Heart left ventricle (tissue), 16 donors: ENCODE data around the gene GLRA1. TPM values are rescaled to one million over a fixed set of nuclear protein-coding genes. Genes with fewer than 3 reads are reported as not detected.
"Not testable (repeated sequence)": the region's sequence is repeated elsewhere in the genome, so short reads cannot be mapped to it uniquely, and the experiment has no call there.

Experiments
- ATAC-seq, 4 donors: fragments of 200-7000 bp; cut with Tn5 transposase; one replicate each; pipeline ENCODE4 v1.9.1; 2020 to 2022; ENCODE audit warnings: moderate library complexity in 4 of 4, mild to moderate bottlenecking in 3 of 4, moderate number of reproducible peaks in 1 of 4
- DNase-seq, 5 donors: peaks; one replicate each; pipeline ENCODE4 v3.0.0-alpha.2; 2020
- H3K27ac ChIP-seq, 12 donors: fragments of 200-600 bp; sonication (generic) in 4 of 12; one replicate each; pipeline versions ENCODE4 v1.5.0 to v1.8.0; 2016 to 2022; ENCODE audit warnings: mild to moderate bottlenecking in 2 of 12
- H3K27me3 ChIP-seq, 9 donors: fragments of 200-600 bp; sonication (generic) in 2 of 9; one replicate each; pipeline versions ENCODE4 v1.5.1 to v1.8.0; 2016 to 2022; ENCODE audit warnings: mild to moderate bottlenecking in 3 of 9
- H3K36me3 ChIP-seq, 9 donors: fragments of 200-600 bp; sonication (generic) in 2 of 9; one replicate each; pipeline versions ENCODE4 v1.5.0 to v1.8.0; 2018 to 2022; ENCODE audit warnings: mild to moderate bottlenecking in 2 of 9
- H3K4me1 ChIP-seq, 12 donors: fragments of 200-600 bp; sonication (generic) in 4 of 12; one replicate each; pipeline versions ENCODE4 v1.5.0 to v1.8.0; 2016 to 2022; ENCODE audit warnings: mild to moderate bottlenecking in 3 of 12
- H3K4me3 ChIP-seq, 12 donors: fragments of 200-600 bp; sonication (generic) in 4 of 12; one replicate each; pipeline versions ENCODE4 v1.5.0 to v1.8.0; 2017 to 2022; ENCODE audit warnings: mild to moderate bottlenecking in 9 of 12, moderate library complexity in 4 of 12
- H3K9me3 ChIP-seq, 12 donors: fragments of 200-600 bp; sonication (generic) in 4 of 12; one replicate each; pipeline versions ENCODE4 v1.5.0 to v1.8.0; 2016 to 2022; ENCODE audit warnings: mild to moderate bottlenecking in 1 of 12
- CTCF ChIP-seq, 12 donors: fragments of 200-600 bp; sonication (generic) in 4 of 12; IDR thresholded peaks; one replicate each; pipeline versions ENCODE4 v1.5.0 to v1.8.0; 2018 to 2022; ENCODE audit warnings: antibody characterized with exemption in 12 of 12, mild to moderate bottlenecking in 5 of 12
- POLR2A ChIP-seq, 2 donors: fragments of 450-650 bp; IDR thresholded peaks; one replicate each; pipeline ENCODE4 v1.6.1; 2017; ENCODE audit warnings: antibody characterized with exemption in 2 of 2, mild to moderate bottlenecking in 2 of 2, moderate library complexity in 2 of 2
- WGBS, 4 donors: extraction: QIAGEN DNeasy Blood & Tissue Kit in 2 of 4; methylation state at CpG; one replicate each; pipeline versions ENCODE4 v1.1.5 to v1.1.7; 2013 to 2018; 5-methylcytosine and 5-hydroxymethylcytosine counted together
- intact Hi-C, 10 donors: fragments of 100-400 bp; cut with DNase I; formaldehyde crosslinking; loops; one replicate each; pipeline versions ENCODE4 v1.11.1 to v1.14.2; 2022
- polyA plus RNA-seq, 2 donors: library from polyadenylated mRNA; stranded (reverse); fragments of 200-250 nt; gene quantifications; one replicate each; pipeline ENCODE4 v1.2.3, GENCODE V29; 2013
- total RNA-seq, 9 donors: library from RNA; depleted of rRNA in 2 of 9; stranded (reverse); fragments of >200 nt in 2 of 9; fragmentation: NEBNext Ultra II Directional in 3 of 9; extraction: Animal tissue kit (Norgen Biotek cat#: 25700) in 3 of 9; gene quantifications; one replicate each; pipeline versions ENCODE4 v1.1.0 to v1.2.4, GENCODE V29; 2016 to 2023
- donor health status: ischemic (EF 13 %, LVEDD 7.1; RV severe dilation, severe dysfunction).
- donor health status: healthy with polysubstance abuse.
- donor health status: DM: no; HTN: yes; CAD: no.
- donor health status: DM: no; HTN: no; CAD: no.
- donor health status: ischemic (EF 25% LVEDD 6.9; RV normal size, moderate dysfunction).
- donor health status: ischemic (EF 25% LVEDD 5.7; RV mildly dilated, moderate dysfunction).
- donor health status: healthy.
- donor health status: DM: yes; HTN: yes; CAD: no.
- donor health status: ischemic (EF 35%, LVEDD 5.7; RV mildly dilated, moderate dysfunction).
- donor health status: nonischemic (EF 11% LVEDD 7.7; RV severe dilation, severe dysfunction).
- donor health status: DM: yes; HTN: yes; CAD: no.
- donor health status: PGD.
- donor health status: ischemic (EF 29% LVEDD 5.4; RV normal size, mild dysfunction).
- donor health status: nonischemic (EF 23%, LVEDD 6.1; RV moderate dilation, normal function).

Gene GLRA1
- total and polyA plus RNA-seq, 11 donors = not detected

- ATAC-seq (no peak), DNase-seq (no peak)
- 71 to 85% (median 80%) methylated on average over 1 of the region's 1 CpG for WGBS, 4 donors
- no peak for TF ChIP-seq CTCF (IDR thresholded peaks at IDR 0.05)
- TF ChIP-seq POLR2A (IDR thresholded peaks at IDR 0.05) = no peak
- peaks cover 0 to 15% (median 2%) of the 10 kb centered on the region in 12 donors for H3K4me1 ChIP-seq
- H3K27me3 ChIP-seq = no peaks in the 10 kb centered on the region
- H3K36me3 ChIP-seq = no peaks in the 10 kb centered on the region
- no peak overlapping the region for H3K27ac ChIP-seq
- no peak overlapping the region for H3K4me3 ChIP-seq
- intact Hi-C loops = no loop called here
- H3K9me3 ChIP-seq = no peaks in the 10 kb centered on the region
Measured at GRCh38 chr5:151897896-151898295, 26.8 kb downstream of the GLRA1 start.

- ATAC-seq = no peak
- no peak for DNase-seq
- H3K4me1 ChIP-seq = peaks cover 0 to 15% (median 2%) of the 10 kb centered on the region in 12 donors
- intact Hi-C loops = no loop called here
- no peaks in the 10 kb centered on the region for H3K9me3 ChIP-seq
- no peaks in the 10 kb centered on the region for H3K27me3 ChIP-seq
- WGBS, 4 donors = 27 to 60% (median 42%) methylated on average over 2 of the region's 2 CpGs
- no peak overlapping the region for H3K27ac ChIP-seq
- H3K36me3 ChIP-seq = no peaks in the 10 kb centered on the region
- no peak overlapping the region for H3K4me3 ChIP-seq
- TF ChIP-seq POLR2A (IDR thresholded peaks at IDR 0.05) (no peak), CTCF (IDR thresholded peaks at IDR 0.05) (no peak)
Measured at GRCh38 chr5:151897020-151897552, 27.6 kb downstream of the GLRA1 start.

DNA sequence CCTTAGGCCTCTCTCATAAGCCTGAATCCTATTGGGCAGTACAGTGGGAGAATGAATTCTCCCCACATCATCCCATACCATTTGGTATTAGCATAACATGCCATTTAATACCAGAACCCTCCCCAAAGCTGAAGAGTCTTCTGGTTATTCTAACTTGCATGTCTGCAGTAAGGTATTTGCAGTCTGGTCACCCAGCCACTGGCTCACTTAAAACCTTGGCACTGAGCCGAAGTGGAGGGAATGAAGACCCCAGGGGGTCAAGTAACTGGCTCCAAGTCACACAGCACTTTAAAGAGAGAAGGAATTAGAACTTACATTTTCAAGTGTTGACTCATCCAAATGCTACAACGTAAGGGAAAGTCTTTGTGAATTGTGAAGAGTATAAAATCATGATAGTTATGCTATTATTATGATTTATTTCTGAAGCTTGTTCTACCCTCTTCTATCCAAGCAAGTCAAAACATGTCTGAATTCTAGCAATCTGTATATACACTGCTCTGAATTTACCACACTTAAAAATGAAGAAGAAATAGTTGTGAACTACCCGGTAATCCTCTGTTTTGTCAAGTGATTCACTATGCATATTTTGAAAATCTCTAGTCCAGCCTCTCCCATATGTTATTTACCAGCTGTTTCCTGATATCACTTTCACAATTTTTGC is 28.5 kb downstream of the GLRA1 start:
- 28 to 46% (median 44%) methylated on average over 3 of the region's 3 CpGs for whole genome bisulfite sequencing, 4 donors
- no peaks in the 10 kb centered on the region for H3K27me3 ChIP-seq
- DNase-seq (no peak), ATAC-seq (no peak)
- H3K27ac ChIP-seq = no peak overlapping the region
- intact Hi-C loops = no loop called here
- no peaks in the 10 kb centered on the region for H3K9me3 ChIP-seq
- H3K4me3 ChIP-seq = no peak overlapping the region
- TF ChIP-seq CTCF (IDR thresholded peaks at IDR 0.05) = no peak
- TF ChIP-seq POLR2A (IDR thresholded peaks at IDR 0.05) = no peak
- peaks cover 0 to 14% (median 2%) of the 10 kb centered on the region in 12 donors for H3K4me1 ChIP-seq
- H3K36me3 ChIP-seq = no peaks in the 10 kb centered on the region

DNA sequence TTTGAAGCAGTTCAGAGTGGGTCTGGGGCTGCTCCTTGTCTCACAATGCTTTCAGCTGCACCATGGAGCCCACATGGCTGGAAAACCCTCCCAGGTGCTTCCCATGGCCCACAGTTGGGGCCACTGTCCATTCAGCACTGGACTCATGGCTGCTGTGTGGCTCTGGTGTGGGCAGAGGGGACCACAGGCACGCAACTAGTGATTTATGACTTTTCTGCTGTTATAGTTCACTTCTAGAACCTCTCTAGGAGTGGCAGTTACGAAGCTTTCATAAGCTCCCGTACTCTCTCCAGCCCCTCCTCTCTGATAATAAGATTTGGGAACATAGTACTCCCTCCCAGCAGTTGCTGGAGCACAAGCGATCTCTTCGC is 29.0 kb downstream of the GLRA1 start:
- no peaks in the 10 kb centered on the region for H3K9me3 ChIP-seq
- H3K27ac ChIP-seq = no peak overlapping the region
- no peaks in the 10 kb centered on the region for H3K36me3 ChIP-seq
- peaks cover 0 to 14% (median under 1%) of the 10 kb centered on the region in 12 donors for H3K4me1 ChIP-seq
- 69 to 76% (median 72%) methylated on average over 5 of the region's 5 CpGs for WGBS, 4 donors
- no peak overlapping the region for H3K4me3 ChIP-seq
- ATAC-seq (no peak), DNase-seq (no peak)
- intact Hi-C loops = no loop called here
- no peaks in the 10 kb centered on the region for H3K27me3 ChIP-seq
- no peak for TF ChIP-seq CTCF (IDR thresholded peaks at IDR 0.05)
- TF ChIP-seq POLR2A (IDR thresholded peaks at IDR 0.05) = no peak

- H3K27ac ChIP-seq, intact Hi-C loops, DNase-seq, H3K27me3 ChIP-seq, H3K9me3 ChIP-seq, ATAC-seq, H3K36me3 ChIP-seq, H3K4me3 ChIP-seq: not testable (repeated sequence)
- H3K4me1 ChIP-seq = peaks cover 0 to 14% (median 0%) of the 10 kb centered on the region in 12 donors
- WGBS, 4 donors = 88 to 92% (median 90%) methylated on average over 2 of the region's 2 CpGs
Measured at GRCh38 chr5:151893485-151893884, 31.2 kb downstream of the GLRA1 start.
